GM10248 (cell line): Measurements from ENCODE around the gene RETREG2.

Source experiments
- CTCF ChIA-PET: fragments of 300-600 bp; sonication (Branson Sonifier 250); formaldehyde crosslinking; extraction: SDS; loops from one replicate; lab custom pipeline; 2021; ENCODE audit warnings: antibody characterized with exemption; lab: Yijun Ruan, JAX
- POLR2A ChIA-PET: fragments of 350-650 bp; sonication (Branson Sonifier 250); formaldehyde crosslinking; extraction: SDS; loops from one replicate; lab custom pipeline; 2020; ENCODE audit warnings: antibody characterized with exemption; lab: Yijun Ruan, JAX
- DNase-seq: peaks from one replicate; pipeline ENCODE4 v3.0.0; 2012; ENCODE audit errors: extremely low spot score
- CTCF ChIP-seq: IDR thresholded peaks from 2 replicates; pipeline ENCODE4 v1.5.1; 2012; ENCODE audit warnings: mild to moderate bottlenecking, low read depth; ENCODE audit errors: extremely low read depth, missing control alignments, control extremely low read depth

The RETREG2 gene

GRCh38 chr2:219215871-219216534 lies 37.9 kb downstream of the RETREG2 start:
- CTCF ChIA-PET = interaction anchor here (0.7 to 2.1 kb wide), 5 partner anchors 11 to 79 kb away, joined by 3 to 9 read pairs (median 5); partner anchors contain the start of gene ANKZF1
- DNase-seq = no peak
- TF ChIP-seq CTCF = no peak
- POLR2A ChIA-PET = interaction anchor here (0.6 to 0.7 kb wide), 2 partner anchors 9 to 63 kb away, joined by 3 to 12 read pairs; no protein-coding TSS in a partner anchor

GRCh38 chr2:219216535-219216915 lies 38.5 kb downstream of the RETREG2 start:
- no peak for TF ChIP-seq CTCF
- POLR2A ChIA-PET = interaction anchor here (0.6 to 1.2 kb wide), 4 partner anchors 7 to 381 kb away, joined by 3 to 12 read pairs (median 4); no protein-coding TSS in a partner anchor
- CTCF ChIA-PET = interaction anchor here (1.2 to 2.1 kb wide), 4 partner anchors 14 to 78 kb away, joined by 3 to 9 read pairs (median 5); partner anchors contain the start of gene ANKZF1
- no peak for DNase-seq

GRCh38 chr2:219218217-219218731 lies 40.2 kb downstream of the RETREG2 start:
- ChIA-PET POLR2A (interaction anchor here (0.8 to 1.0 kb wide), 2 partner anchors 34 to 36 kb away, joined by 3 read pairs; no protein-coding TSS in a partner anchor), CTCF (interaction anchor here (0.8 to 1.8 kb wide), 3 partner anchors 59 to 77 kb away, joined by 4 to 6 read pairs (median 6); partner anchors contain the start of gene DNAJB2)
- DNase-seq = peak; percentile 51
- no peak for TF ChIP-seq CTCF

GRCh38 chr2:219218732-219219701 lies 40.9 kb downstream of the RETREG2 start, which contains the start of gene ABCB6:
Gene ABCB6 (minus strand): TSS chr2:219218958. CDS start chr2:219218673, 285 bp downstream.
- no peak for TF ChIP-seq CTCF
- CTCF ChIA-PET = interaction anchor here (0.6 to 1.8 kb wide), 6 partner anchors 19 to 76 kb away, joined by 3 to 6 read pairs (median 4); partner anchors contain the start of gene DNAJB2
- peak; percentile 93 for DNase-seq
- POLR2A ChIA-PET = interaction anchor here (0.6 to 0.8 kb wide), 3 partner anchors 36 to 47 kb away, joined by 3 to 4 read pairs (median 3); no protein-coding TSS in a partner anchor

- POLR2A ChIA-PET = no interaction called here
- CTCF ChIA-PET = interaction anchor here (0.9 to 1.8 kb wide), 5 partner anchors 10 to 75 kb away, joined by 3 to 6 read pairs (median 3); partner anchors contain the start of gene ANKZF1
- no peak for TF ChIP-seq CTCF
These were observed 41.9 kb downstream of the RETREG2 start for GRCh38 chr2:219219784-219220532.

More at GRCh38 chr2:219219784-219220532, 41.9 kb downstream of the RETREG2 start:
- DNase-seq = no peak
